ENCODE results near the gene AP3B2. TPM values are rescaled to one million over a fixed set of nuclear protein-coding genes. Genes with fewer than 3 reads are reported as not detected.

The AP3B2 gene
- total RNA-seq, 1 experiment from 2014 or later: 0.11 TPM

GRCh38 chr15:82679626-82680199 is 30.0 kb downstream of the AP3B2 start:
- H3K27me3 ChIP-seq (replicated peaks): peaks cover 17% of the 10 kb centered on the region
- no peak for DNase-seq (ENCODE audit: low read depth in 1 of 2, low spot score in 2 of 2)

GRCh38 chr15:82677720-82678323 is 31.9 kb downstream of the AP3B2 start:
- no peaks in the 10 kb centered on the region for H3K36me3 ChIP-seq
- no peak for DNase-seq (ENCODE audit: low read depth in 1 of 2, low spot score in 2 of 2)
- H3K27me3 ChIP-seq (replicated peaks): peaks cover 17% of the 10 kb centered on the region
- no peak overlapping the region for H3K27ac ChIP-seq
- H3K4me3 ChIP-seq: no peak overlapping the region
- H3K4me1 ChIP-seq (replicated peaks): no peaks in the 10 kb centered on the region
- no peaks in the 10 kb centered on the region for H3K9me3 ChIP-seq (replicated peaks)

More at GRCh38 chr15:82679626-82680199, 30.0 kb downstream of the AP3B2 start:
- Histone ChIP-seq H3K9me3 (replicated peaks) (no peaks in the 10 kb centered on the region), H3K27ac (no peak overlapping the region), H3K4me1 (replicated peaks) (no peaks in the 10 kb centered on the region), H3K4me3 (no peak overlapping the region), H3K36me3 (no peaks in the 10 kb centered on the region)

- no peak overlapping the region for H3K4me3 ChIP-seq
- DNase-seq (ENCODE audit: low read depth in 1 of 2, low spot score in 2 of 2): no peak
- peaks cover 8% of the 10 kb centered on the region for H3K27me3 ChIP-seq (replicated peaks)
- no peaks in the 10 kb centered on the region for H3K9me3 ChIP-seq (replicated peaks)
- no peaks in the 10 kb centered on the region for H3K36me3 ChIP-seq
- H3K4me1 ChIP-seq (replicated peaks): no peaks in the 10 kb centered on the region
- H3K27ac ChIP-seq: no peak overlapping the region
These were observed 34.8 kb downstream of the AP3B2 start for GRCh38 chr15:82674873-82675272.

GRCh38 chr15:82670699-82671098 is 39.0 kb downstream of the AP3B2 start:
- DNase-seq (ENCODE audit: low read depth in 1 of 2, low spot score in 2 of 2): no peak
- no peak overlapping the region for H3K4me3 ChIP-seq
- no peaks in the 10 kb centered on the region for H3K4me1 ChIP-seq (replicated peaks)

GRCh38 chr15:82666606-82667005 is 43.1 kb downstream of the AP3B2 start:
- Histone ChIP-seq H3K4me1 (replicated peaks) (no peaks in the 10 kb centered on the region), H3K4me3 (no peak overlapping the region), H3K36me3 (no peaks in the 10 kb centered on the region), H3K9me3 (replicated peaks) (no peaks in the 10 kb centered on the region), H3K27ac (no peak overlapping the region), H3K27me3 (replicated peaks) (no peaks in the 10 kb centered on the region)
- DNase-seq (ENCODE audit: low read depth in 1 of 2, low spot score in 2 of 2): no peak

More at GRCh38 chr15:82670699-82671098, 39.0 kb downstream of the AP3B2 start:
- Histone ChIP-seq H3K9me3 (replicated peaks) (no peaks in the 10 kb centered on the region), H3K27me3 (replicated peaks) (no peaks in the 10 kb centered on the region), H3K36me3 (no peaks in the 10 kb centered on the region), H3K27ac (no peak overlapping the region)

GRCh38 chr15:82664021-82664420 is 45.7 kb downstream of the AP3B2 start:
- H3K4me3 ChIP-seq: no peak overlapping the region
- no peak for DNase-seq (ENCODE audit: low read depth in 1 of 2, low spot score in 2 of 2)
- H3K27ac ChIP-seq: no peak overlapping the region
- no peaks in the 10 kb centered on the region for H3K9me3 ChIP-seq (replicated peaks)
- no peaks in the 10 kb centered on the region for H3K36me3 ChIP-seq
- no peaks in the 10 kb centered on the region for H3K27me3 ChIP-seq (replicated peaks)
- H3K4me1 ChIP-seq (replicated peaks): no peaks in the 10 kb centered on the region

- H3K27me3 ChIP-seq (replicated peaks): no peaks in the 10 kb centered on the region
- peak in 1 of 2 experiments; percentile 28 for DNase-seq (ENCODE audit: low read depth in 1 of 2, low spot score in 2 of 2)
- H3K27ac ChIP-seq: no peak overlapping the region
- no peaks in the 10 kb centered on the region for H3K9me3 ChIP-seq (replicated peaks)
- H3K36me3 ChIP-seq: no peaks in the 10 kb centered on the region
- no peaks in the 10 kb centered on the region for H3K4me1 ChIP-seq (replicated peaks)
- H3K4me3 ChIP-seq: no peak overlapping the region
These were observed 46.5 kb downstream of the AP3B2 start for GRCh38 chr15:82663186-82663600.

- no peaks in the 10 kb centered on the region for H3K36me3 ChIP-seq
- no peaks in the 10 kb centered on the region for H3K4me1 ChIP-seq (replicated peaks)
- DNase-seq (ENCODE audit: low read depth in 1 of 2, low spot score in 2 of 2): no peak
- no peak overlapping the region for H3K4me3 ChIP-seq
- H3K9me3 ChIP-seq (replicated peaks): no peaks in the 10 kb centered on the region
- H3K27ac ChIP-seq: no peak overlapping the region
- no peaks in the 10 kb centered on the region for H3K27me3 ChIP-seq (replicated peaks)
These were observed 47.0 kb downstream of the AP3B2 start for GRCh38 chr15:82662641-82663040.

GRCh38 chr15:82660378-82660777 is 49.3 kb downstream of the AP3B2 start:
- Histone ChIP-seq H3K9me3 (replicated peaks) (no peaks in the 10 kb centered on the region), H3K4me1 (replicated peaks) (no peaks in the 10 kb centered on the region), H3K4me3 (no peak overlapping the region), H3K27ac (no peak overlapping the region), H3K27me3 (replicated peaks) (no peaks in the 10 kb centered on the region), H3K36me3 (no peaks in the 10 kb centered on the region)
- DNase-seq (ENCODE audit: low read depth in 1 of 2, low spot score in 2 of 2): no peak

- no peak for DNase-seq (ENCODE audit: low read depth in 1 of 2, low spot score in 2 of 2)
- H3K27ac ChIP-seq: no peak overlapping the region
- no peaks in the 10 kb centered on the region for H3K4me1 ChIP-seq (replicated peaks)
- no peak overlapping the region for H3K4me3 ChIP-seq
- no peaks in the 10 kb centered on the region for H3K27me3 ChIP-seq (replicated peaks)
- H3K36me3 ChIP-seq: no peaks in the 10 kb centered on the region
- no peaks in the 10 kb centered on the region for H3K9me3 ChIP-seq (replicated peaks)
These were observed 52.9 kb downstream of the AP3B2 start for GRCh38 chr15:82656641-82657266.

GRCh38 chr15:82655606-82656005 is 54.1 kb downstream of the AP3B2 start:
- Histone ChIP-seq H3K27ac (no peak overlapping the region), H3K4me3 (no peak overlapping the region), H3K27me3 (replicated peaks) (no peaks in the 10 kb centered on the region), H3K4me1 (replicated peaks) (no peaks in the 10 kb centered on the region), H3K9me3 (replicated peaks) (no peaks in the 10 kb centered on the region), H3K36me3 (no peaks in the 10 kb centered on the region)
- no peak for DNase-seq (ENCODE audit: low read depth in 1 of 2, low spot score in 2 of 2)

GRCh38 chr15:82653483-82654168 is 56.0 kb downstream of the AP3B2 start:
- no peak for DNase-seq (ENCODE audit: low read depth in 1 of 2, low spot score in 2 of 2)
- Histone ChIP-seq H3K4me1 (replicated peaks) (no peaks in the 10 kb centered on the region), H3K27me3 (replicated peaks) (no peaks in the 10 kb centered on the region; the same call in 1 of the 2 replicates)

GRCh38 chr15:82651708-82652107 is 58.0 kb downstream of the AP3B2 start:
- Histone ChIP-seq H3K4me3 (no peak overlapping the region), H3K9me3 (replicated peaks) (peaks cover 7% of the 10 kb centered on the region), H3K27ac (no peak overlapping the region), H3K36me3 (no peaks in the 10 kb centered on the region), H3K27me3 (replicated peaks) (peaks cover 18% of the 10 kb centered on the region), H3K4me1 (replicated peaks) (peaks cover 15% of the 10 kb centered on the region)
- DNase-seq (ENCODE audit: low read depth in 1 of 2, low spot score in 2 of 2): no peak

More at GRCh38 chr15:82653483-82654168, 56.0 kb downstream of the AP3B2 start:
- Histone ChIP-seq H3K27ac (no peak overlapping the region), H3K36me3 (no peaks in the 10 kb centered on the region), H3K4me3 (no peak overlapping the region), H3K9me3 (replicated peaks) (no peaks in the 10 kb centered on the region)
